Measurements from ENCODE around the gene SATB1.

DNA sequence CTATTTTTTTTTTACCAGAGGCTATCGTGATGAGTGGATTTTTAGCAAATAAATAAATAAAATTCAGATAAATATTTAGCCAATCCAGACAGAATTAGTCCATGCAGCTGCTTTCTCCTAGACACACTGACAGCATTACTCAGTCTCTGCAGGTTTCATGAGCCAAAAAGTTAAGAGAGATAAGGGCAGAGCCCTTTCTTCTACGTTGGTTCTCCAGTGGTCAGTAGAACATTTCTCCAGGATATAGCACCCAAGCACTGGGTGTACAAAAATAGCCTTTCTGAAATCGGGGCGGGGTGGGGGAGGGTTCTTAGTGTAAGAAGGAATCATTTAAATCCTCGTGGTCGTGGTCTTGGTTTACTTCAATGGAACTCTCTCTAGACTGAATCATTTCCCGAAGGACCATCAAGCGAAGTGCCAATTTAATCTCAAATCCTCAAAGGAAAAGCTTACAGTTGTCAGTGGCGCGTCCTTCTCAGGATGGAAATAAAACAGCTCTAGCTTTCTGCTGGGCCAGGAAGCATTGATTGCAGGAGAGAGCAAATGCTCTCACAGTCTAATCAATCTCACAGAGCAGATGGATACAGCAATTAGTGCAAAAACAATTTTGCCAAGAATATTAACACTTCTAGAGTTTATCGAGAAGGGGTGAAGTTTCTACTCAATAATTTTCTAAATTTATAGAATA is 86.2 kb downstream of the SATB1 start:
- TF ChIP-seq, protein P1, sequence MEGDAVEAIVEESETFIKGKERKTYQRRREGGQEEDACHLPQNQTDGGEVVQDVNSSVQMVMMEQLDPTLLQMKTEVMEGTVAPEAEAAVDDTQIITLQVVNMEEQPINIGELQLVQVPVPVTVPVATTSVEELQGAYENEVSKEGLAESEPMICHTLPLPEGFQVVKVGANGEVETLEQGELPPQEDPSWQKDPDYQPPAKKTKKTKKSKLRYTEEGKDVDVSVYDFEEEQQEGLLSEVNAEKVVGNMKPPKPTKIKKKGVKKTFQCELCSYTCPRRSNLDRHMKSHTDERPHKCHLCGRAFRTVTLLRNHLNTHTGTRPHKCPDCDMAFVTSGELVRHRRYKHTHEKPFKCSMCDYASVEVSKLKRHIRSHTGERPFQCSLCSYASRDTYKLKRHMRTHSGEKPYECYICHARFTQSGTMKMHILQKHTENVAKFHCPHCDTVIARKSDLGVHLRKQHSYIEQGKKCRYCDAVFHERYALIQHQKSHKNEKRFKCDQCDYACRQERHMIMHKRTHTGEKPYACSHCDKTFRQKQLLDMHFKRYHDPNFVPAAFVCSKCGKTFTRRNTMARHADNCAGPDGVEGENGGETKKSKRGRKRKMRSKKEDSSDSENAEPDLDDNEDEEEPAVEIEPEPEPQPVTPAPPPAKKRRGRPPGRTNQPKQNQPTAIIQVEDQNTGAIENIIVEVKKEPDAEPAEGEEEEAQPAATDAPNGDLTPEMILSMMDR (conservative IDR thresholded peaks at IDR 0.05; ENCODE audit: low read length) = no peak
- TF ChIP-seq EZH2phosphoT487 (IDR thresholded peaks at IDR 0.05; ENCODE audit: borderline replicate concordance) = no peak
